HG02943 (cell line): ENCODE results near the gene WDR33.
"Not testable (repeated sequence)": the region's sequence is repeated elsewhere in the genome, so short reads cannot be mapped to it uniquely, and the experiment has no call there.

ENCODE experiments used
- ATAC-seq: cut with Tn5 transposase; IDR thresholded peaks from one replicate; pipeline ENCODE4 v1.9.1; 2021; ENCODE audit warnings: mild to moderate bottlenecking, low read depth, moderate library complexity; ENCODE audit not compliant: unreplicated experiment

The WDR33 gene

GRCh38 chr2:127811397-127812321, 688 bp upstream of the WDR33 start:
- no peak for ATAC-seq

- no peak for ATAC-seq
Measured at GRCh38 chr2:127810156-127810618, 784 bp downstream of the WDR33 start.

GRCh38 chr2:127807678-127808353, 3.2 kb downstream of the WDR33 start:
- no peak for ATAC-seq

- ATAC-seq = not testable (repeated sequence)
Measured at GRCh38 chr2:127806860-127807259, 4.1 kb downstream of the WDR33 start.

GRCh38 chr2:127805491-127805890, 5.5 kb downstream of the WDR33 start:
- ATAC-seq = no peak

GRCh38 chr2:127799926-127800325, 11.0 kb downstream of the WDR33 start:
- no peak for ATAC-seq

- no peak for ATAC-seq
Measured at GRCh38 chr2:127796389-127796788, 14.6 kb downstream of the WDR33 start.

- not testable (repeated sequence) for ATAC-seq
Measured at GRCh38 chr2:127794901-127795300, 16.1 kb downstream of the WDR33 start.

- ATAC-seq = no peak
Measured at GRCh38 chr2:127792805-127793204, 18.2 kb downstream of the WDR33 start.

- ATAC-seq = no peak
Measured at GRCh38 chr2:127790694-127791529, 20.1 kb downstream of the WDR33 start.

- ATAC-seq = no peak
Measured at GRCh38 chr2:127786048-127786809, 24.7 kb downstream of the WDR33 start.

- no peak for ATAC-seq
Measured at GRCh38 chr2:127784965-127785518, 25.9 kb downstream of the WDR33 start.

GRCh38 chr2:127783101-127783500, 27.9 kb downstream of the WDR33 start:
- ATAC-seq = no peak

GRCh38 chr2:127778850-127779249, 32.1 kb downstream of the WDR33 start:
- no peak for ATAC-seq

GRCh38 chr2:127778447-127778846, 32.5 kb downstream of the WDR33 start:
- ATAC-seq = no peak

- no peak for ATAC-seq
Measured at GRCh38 chr2:127776122-127776780, 34.7 kb downstream of the WDR33 start.

GRCh38 chr2:127771756-127772155, 39.2 kb downstream of the WDR33 start:
- ATAC-seq = no peak

- no peak for ATAC-seq
Measured at GRCh38 chr2:127770973-127771735, 39.8 kb downstream of the WDR33 start.
